Right lobe of liver (tissue), 4 donors: ENCODE measurements around the gene IRF2.
A peak's percentile ranks its signal among the peaks of the same experiment; 100 is the strongest.

Experiments
- POLR2A ChIP-seq: fragments of 450-650 bp; IDR thresholded peaks from one replicate; pipeline ENCODE4 v1.6.1; 2017; ENCODE audit warnings: antibody characterized with exemption, mild to moderate bottlenecking
- TF ChIP-seq, protein P1 (sequence below), 4 donors: fragments of 200-600 bp in 3 of 4; fragments of 450-650 bp in 1 of 4; IDR thresholded peaks; one replicate each; pipeline versions ENCODE4 v1.5.1 to v1.8.0; 2016 to 2022; ENCODE audit warnings: antibody characterized with exemption in 4 of 4, mild to moderate bottlenecking in 2 of 4
- donor health status: DM: no; HTN: no; CAD: no.
- donor health status: DM: no; HTN: no; CAD: no.
- donor health status: DM: no; HTN: yes; CAD: no.

DNA sequence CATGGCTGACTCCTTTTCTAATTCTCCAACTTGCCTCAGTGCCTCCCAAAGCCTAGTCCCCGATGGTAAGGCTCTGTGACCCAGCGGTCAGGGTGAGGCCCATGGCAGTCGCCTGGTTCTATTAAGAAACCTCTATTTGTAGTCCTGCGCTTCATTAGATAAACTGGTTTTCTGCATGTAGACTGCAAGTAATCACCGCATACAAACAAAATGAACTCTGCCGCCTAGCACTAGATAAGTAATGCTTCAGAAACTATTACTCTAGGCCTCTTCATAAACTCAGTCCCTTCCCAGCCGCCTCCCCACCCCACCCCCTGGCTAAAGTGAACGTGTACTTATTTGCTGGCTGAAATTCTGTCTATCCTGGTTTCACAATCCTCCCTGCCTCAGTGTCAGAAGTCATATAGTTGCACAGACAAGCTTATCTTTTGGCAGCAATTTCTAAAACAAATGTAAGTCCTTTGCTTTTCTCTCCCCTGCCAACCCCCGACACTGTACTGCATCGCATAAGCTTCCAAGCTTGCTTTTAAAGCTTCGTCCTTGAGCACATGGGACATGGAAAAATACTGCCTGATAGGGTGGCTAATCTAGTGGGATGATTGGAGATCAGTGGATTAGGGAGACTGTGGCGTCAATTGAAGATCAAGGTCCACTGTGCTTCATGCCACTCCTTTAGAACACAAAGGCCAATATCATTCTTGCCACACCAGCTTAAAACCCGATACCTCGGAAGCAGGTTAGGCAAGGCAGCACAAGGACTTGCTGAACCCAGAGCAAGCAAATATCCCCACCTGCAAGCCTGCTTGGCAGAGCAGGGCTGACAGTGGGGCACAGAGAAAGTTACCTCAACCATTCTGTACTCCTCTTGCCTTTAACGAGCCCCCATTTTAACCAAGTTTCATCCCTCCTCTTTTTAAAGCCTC is 125.8 kb downstream of the IRF2 start:
- TF ChIP-seq POLR2A = peak; percentile 75
- TF ChIP-seq, protein P1, sequence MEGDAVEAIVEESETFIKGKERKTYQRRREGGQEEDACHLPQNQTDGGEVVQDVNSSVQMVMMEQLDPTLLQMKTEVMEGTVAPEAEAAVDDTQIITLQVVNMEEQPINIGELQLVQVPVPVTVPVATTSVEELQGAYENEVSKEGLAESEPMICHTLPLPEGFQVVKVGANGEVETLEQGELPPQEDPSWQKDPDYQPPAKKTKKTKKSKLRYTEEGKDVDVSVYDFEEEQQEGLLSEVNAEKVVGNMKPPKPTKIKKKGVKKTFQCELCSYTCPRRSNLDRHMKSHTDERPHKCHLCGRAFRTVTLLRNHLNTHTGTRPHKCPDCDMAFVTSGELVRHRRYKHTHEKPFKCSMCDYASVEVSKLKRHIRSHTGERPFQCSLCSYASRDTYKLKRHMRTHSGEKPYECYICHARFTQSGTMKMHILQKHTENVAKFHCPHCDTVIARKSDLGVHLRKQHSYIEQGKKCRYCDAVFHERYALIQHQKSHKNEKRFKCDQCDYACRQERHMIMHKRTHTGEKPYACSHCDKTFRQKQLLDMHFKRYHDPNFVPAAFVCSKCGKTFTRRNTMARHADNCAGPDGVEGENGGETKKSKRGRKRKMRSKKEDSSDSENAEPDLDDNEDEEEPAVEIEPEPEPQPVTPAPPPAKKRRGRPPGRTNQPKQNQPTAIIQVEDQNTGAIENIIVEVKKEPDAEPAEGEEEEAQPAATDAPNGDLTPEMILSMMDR (IDR thresholded peaks at IDR 0.05) = peak in 1 of 4 donors; percentile 11
